Right atrium auricular region (tissue), 2 donors: Measurements from ENCODE around the gene AGRN. TPM values are rescaled to one million over a fixed set of nuclear protein-coding genes. Genes with fewer than 3 reads are reported as not detected.
"Not testable (repeated sequence)": the region's sequence is repeated elsewhere in the genome, so short reads cannot be mapped to it uniquely, and the experiment has no call there.

ENCODE experiments used
- DNase-seq: peaks from one replicate; pipeline ENCODE4 v3.0.0-alpha.2; 2019; ENCODE audit warnings: low spot score
- H3K27ac ChIP-seq, 2 donors: fragments of 200-600 bp; sonication (generic); 1 replicate in 1 of 2; 2 replicates in 1 of 2; pipeline ENCODE4 v1.5.1; 2016 to 2019
- H3K27me3 ChIP-seq, 2 donors: fragments of 200-600 bp; sonication (generic); one replicate each; pipeline versions ENCODE4 v1.5.1 to v1.6.0; 2017 to 2019
- H3K36me3 ChIP-seq: fragments of 200-600 bp; sonication (generic); one replicate; pipeline ENCODE4 v1.5.1; 2016
- H3K4me1 ChIP-seq, 2 donors: fragments of 200-600 bp; sonication (generic); one replicate each; pipeline versions ENCODE4 v1.5.1 to v1.6.0; 2017 to 2019
- H3K4me3 ChIP-seq, 2 donors: fragments of 200-600 bp; sonication (generic); 1 replicate in 1 of 2; 2 replicates in 1 of 2; pipeline ENCODE4 v1.5.1; 2017 to 2019; ENCODE audit warnings: mild to moderate bottlenecking in 1 of 2, moderate library complexity in 1 of 2
- H3K9me3 ChIP-seq, 2 donors: fragments of 200-600 bp; sonication (generic); one replicate each; pipeline ENCODE4 v1.5.1; 2019
- total RNA-seq, 2 donors: library from RNA; depleted of rRNA; stranded (reverse); fragments of >200 nt; gene quantifications; one replicate each; pipeline ENCODE4 v1.1.0, GENCODE V29; 2016
- TF ChIP-seq, protein P1 (sequence below), 2 donors: fragments of 200-600 bp; sonication (generic); IDR thresholded peaks; one replicate each; pipeline ENCODE4 v1.5.1; 2019; ENCODE audit warnings: antibody characterized with exemption in 2 of 2

The AGRN gene
- total RNA-seq, 2 donors from 2014 or later: 22.5 to 27.9 TPM

DNA sequence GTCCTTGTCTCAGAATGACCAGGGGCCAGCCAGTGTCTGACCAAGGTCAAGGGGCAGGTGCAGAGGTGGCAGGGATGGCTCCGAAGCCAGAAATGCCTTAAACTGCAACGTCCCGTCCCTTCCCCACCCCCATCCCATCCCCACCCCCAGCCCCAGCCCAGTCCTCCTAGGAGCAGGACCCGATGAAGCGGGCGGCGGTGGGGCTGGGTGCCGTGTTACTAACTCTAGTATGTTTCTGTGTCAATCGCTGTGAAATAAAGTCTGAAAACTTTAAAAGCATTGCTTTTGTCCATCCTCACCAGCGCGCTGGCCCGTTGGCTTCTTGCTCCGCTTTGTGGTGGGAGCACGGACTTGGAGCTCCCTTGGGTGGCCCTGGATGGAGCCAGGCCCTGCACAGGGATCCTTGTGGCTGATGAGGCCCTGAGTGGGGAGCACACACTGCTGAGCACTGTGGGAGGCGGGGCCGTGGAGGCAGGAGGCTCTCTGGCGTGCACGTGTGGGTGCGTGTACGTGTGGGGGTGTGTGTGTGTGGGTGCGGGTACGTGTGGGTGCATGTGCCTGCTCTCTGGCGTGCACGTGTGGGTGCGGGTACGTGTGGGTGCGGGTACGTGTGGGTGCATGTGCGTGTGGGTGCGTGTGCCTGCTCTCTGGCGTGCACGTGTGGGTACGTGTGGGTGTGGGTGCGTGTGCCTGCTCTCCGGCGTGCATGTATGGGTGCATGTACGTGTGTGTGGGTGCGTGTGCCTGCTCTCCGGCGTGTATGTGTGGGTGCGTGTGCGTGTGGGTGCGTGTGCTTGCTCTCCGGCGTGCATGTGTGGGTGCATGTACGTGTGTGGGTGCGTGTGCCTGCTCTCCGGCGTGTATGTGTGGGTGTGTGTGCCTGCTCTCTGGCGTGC lies 36.2 kb downstream of the AGRN start:
- peaks cover 0 to 19% of the 10 kb centered on the region in 2 donors for H3K4me1 ChIP-seq
- H3K9me3 ChIP-seq: no peaks in the 10 kb centered on the region
- no peaks in the 10 kb centered on the region for H3K36me3 ChIP-seq
- TF ChIP-seq, protein P1, sequence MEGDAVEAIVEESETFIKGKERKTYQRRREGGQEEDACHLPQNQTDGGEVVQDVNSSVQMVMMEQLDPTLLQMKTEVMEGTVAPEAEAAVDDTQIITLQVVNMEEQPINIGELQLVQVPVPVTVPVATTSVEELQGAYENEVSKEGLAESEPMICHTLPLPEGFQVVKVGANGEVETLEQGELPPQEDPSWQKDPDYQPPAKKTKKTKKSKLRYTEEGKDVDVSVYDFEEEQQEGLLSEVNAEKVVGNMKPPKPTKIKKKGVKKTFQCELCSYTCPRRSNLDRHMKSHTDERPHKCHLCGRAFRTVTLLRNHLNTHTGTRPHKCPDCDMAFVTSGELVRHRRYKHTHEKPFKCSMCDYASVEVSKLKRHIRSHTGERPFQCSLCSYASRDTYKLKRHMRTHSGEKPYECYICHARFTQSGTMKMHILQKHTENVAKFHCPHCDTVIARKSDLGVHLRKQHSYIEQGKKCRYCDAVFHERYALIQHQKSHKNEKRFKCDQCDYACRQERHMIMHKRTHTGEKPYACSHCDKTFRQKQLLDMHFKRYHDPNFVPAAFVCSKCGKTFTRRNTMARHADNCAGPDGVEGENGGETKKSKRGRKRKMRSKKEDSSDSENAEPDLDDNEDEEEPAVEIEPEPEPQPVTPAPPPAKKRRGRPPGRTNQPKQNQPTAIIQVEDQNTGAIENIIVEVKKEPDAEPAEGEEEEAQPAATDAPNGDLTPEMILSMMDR (IDR thresholded peaks at IDR 0.05): no peak
- peaks cover 2 to 5% of the 10 kb centered on the region in 2 donors for H3K27me3 ChIP-seq
- H3K4me3 ChIP-seq: no peak overlapping the region
- H3K27ac ChIP-seq: no peak overlapping the region
- DNase-seq: no peak

- H3K9me3 ChIP-seq, DNase-seq, H3K36me3 ChIP-seq, H3K4me3 ChIP-seq, H3K27me3 ChIP-seq, H3K27ac ChIP-seq: not testable (repeated sequence)
- peaks cover 0 to 27% of the 10 kb centered on the region in 2 donors for H3K4me1 ChIP-seq
Observed at GRCh38 chr1:1057769-1058087, 37.8 kb downstream of the AGRN start.

- no peaks in the 10 kb centered on the region for H3K9me3 ChIP-seq
- no peak for DNase-seq
- peak overlapping the region in 1 of 2 donors; percentile 59 for H3K4me3 ChIP-seq
- no peak overlapping the region for H3K27ac ChIP-seq
- TF ChIP-seq, protein P1 (IDR thresholded peaks at IDR 0.05): no peak
- peaks cover 2 to 15% of the 10 kb centered on the region in 2 donors for H3K27me3 ChIP-seq
- no peaks in the 10 kb centered on the region for H3K36me3 ChIP-seq
- H3K4me1 ChIP-seq: peaks cover 0 to 30% of the 10 kb centered on the region in 2 donors
Observed at GRCh38 chr1:1058088-1058905, 38.4 kb downstream of the AGRN start.

- Histone ChIP-seq H3K27ac (no peak overlapping the region), H3K9me3 (no peaks in the 10 kb centered on the region), H3K4me3 (peak overlapping the region; percentile 40 to 59), H3K27me3 (peaks cover 2 to 16% of the 10 kb centered on the region in 2 donors), H3K4me1 (peaks cover 0 to 34% of the 10 kb centered on the region in 2 donors), H3K36me3 (no peaks in the 10 kb centered on the region)
- no peak for DNase-seq
- TF ChIP-seq, protein P1 (IDR thresholded peaks at IDR 0.05): peak in 1 of 2 donors; percentile 52
Observed at GRCh38 chr1:1058921-1059493, 39.1 kb downstream of the AGRN start.

DNA sequence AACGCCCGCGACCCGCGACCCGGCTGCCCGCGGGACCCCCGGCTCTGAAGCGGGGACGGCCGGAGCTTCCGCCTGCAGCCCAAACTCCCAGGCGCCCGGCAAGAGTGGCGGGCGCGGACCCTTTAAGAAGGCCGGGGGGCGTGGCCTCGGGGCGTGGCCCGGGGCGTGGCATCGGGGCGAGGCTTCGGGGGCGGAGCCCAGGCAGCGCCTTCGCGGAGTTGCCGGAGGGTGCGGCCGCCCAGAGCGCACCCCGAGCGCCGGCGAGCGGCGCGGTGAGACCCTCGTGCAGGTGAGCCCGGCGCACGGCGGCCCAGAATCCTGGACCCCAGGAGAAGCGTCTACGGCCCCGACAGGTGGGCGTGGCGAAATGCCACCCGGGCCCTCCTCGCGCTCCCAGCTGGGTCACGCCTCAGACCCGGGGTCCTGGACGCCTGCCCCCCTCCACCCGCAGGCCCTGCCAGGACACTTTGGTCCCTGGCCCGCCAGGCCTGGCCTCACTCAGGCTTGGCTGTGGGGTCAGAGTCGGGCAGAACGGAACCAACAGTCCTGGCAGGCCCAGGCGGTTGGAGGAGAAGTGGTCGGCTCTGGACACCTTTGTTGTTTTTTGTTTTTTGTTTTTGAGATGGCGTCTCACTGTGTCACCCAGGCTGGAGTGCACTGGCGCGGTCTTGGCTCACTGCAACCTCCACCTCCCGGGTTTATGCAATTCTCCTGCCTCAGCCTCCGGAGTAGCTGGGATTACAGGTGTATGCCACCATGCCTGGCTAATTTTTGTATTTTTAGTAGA lies 39.8 kb downstream of the AGRN start:
- H3K27me3 ChIP-seq: peaks cover 2 to 22% of the 10 kb centered on the region in 2 donors
- H3K4me1 ChIP-seq: peaks cover 0 to 37% of the 10 kb centered on the region in 2 donors
- peak overlapping the region; percentile 40 to 59 for H3K4me3 ChIP-seq
- H3K36me3 ChIP-seq: no peaks in the 10 kb centered on the region
- H3K9me3 ChIP-seq: no peaks in the 10 kb centered on the region
- no peak overlapping the region for H3K27ac ChIP-seq
- peak; percentile 81 for DNase-seq
- TF ChIP-seq, protein P1 (IDR thresholded peaks at IDR 0.05): no peak
